Ishikawa (cell line): Measurements from ENCODE around the gene LPP.

ENCODE experiments used
- CEBPB ChIP-seq: IDR thresholded peaks from 2 replicates; pipeline ENCODE4 v1.6.1; 2012
- CREB1 ChIP-seq: IDR thresholded peaks from 2 replicates; pipeline ENCODE4 v1.6.1; 2012; ENCODE audit warnings: low read depth
- EGR1 ChIP-seq: IDR thresholded peaks from 2 replicates; pipeline ENCODE4 v1.6.1; 2012
- EP300 ChIP-seq: IDR thresholded peaks from 2 replicates; pipeline ENCODE4 v1.6.1; 2012; ENCODE audit warnings: borderline replicate concordance
- FOXM1 ChIP-seq: IDR thresholded peaks from 2 replicates; pipeline ENCODE4 v1.6.1; 2012; ENCODE audit warnings: low read depth, borderline replicate concordance
- MAX ChIP-seq: IDR thresholded peaks from 2 replicates; pipeline ENCODE4 v1.6.1; 2012
- NFIC ChIP-seq: IDR thresholded peaks from 2 replicates; pipeline ENCODE4 v1.6.1; 2012
- RAD21 ChIP-seq: IDR thresholded peaks from 2 replicates; pipeline ENCODE4 v1.6.1; 2012; ENCODE audit warnings: low read depth
- REST ChIP-seq: IDR thresholded peaks from 2 replicates; pipeline ENCODE4 v1.6.1; 2012; ENCODE audit warnings: low read depth, mild to moderate bottlenecking
- TAF1 ChIP-seq: IDR thresholded peaks from 2 replicates; pipeline ENCODE4 v1.6.1; 2012; ENCODE audit warnings: low read depth, mild to moderate bottlenecking
- TCF12 ChIP-seq: IDR thresholded peaks from 2 replicates; pipeline ENCODE4 v1.6.1; 2012; ENCODE audit warnings: low read depth
- TEAD4 ChIP-seq: IDR thresholded peaks from 2 replicates; pipeline ENCODE4 v1.6.1; 2012
- USF1 ChIP-seq: IDR thresholded peaks from 2 replicates; pipeline ENCODE4 v1.6.1; 2012
- YY1 ChIP-seq: IDR thresholded peaks from 2 replicates; pipeline ENCODE4 v1.6.1; 2012; ENCODE audit warnings: low read depth
- ZBTB7A ChIP-seq: IDR thresholded peaks from 2 replicates; pipeline ENCODE4 v1.6.1; 2012; ENCODE audit warnings: low read depth

The LPP gene

GRCh38 chr3:188899881-188900280, 745.9 kb downstream of the LPP start:
- TF ChIP-seq EP300 (no peak), YY1 (no peak), FOXM1 (no peak), TCF12 (no peak), CEBPB (no peak), MAX (no peak), ZBTB7A (no peak), TEAD4 (no peak), NFIC (no peak), USF1 (no peak), REST (no peak), EGR1 (no peak), RAD21 (no peak), TAF1 (no peak), CREB1 (no peak)

GRCh38 chr3:188900421-188900951, 746.5 kb downstream of the LPP start:
- TF ChIP-seq YY1 (no peak), EP300 (peak; percentile 67; the same call in 1 of the 2 replicates), NFIC (peak; percentile 81), FOXM1 (0 out of 2 replicates have a peak, but pooled peaks have one; percentile 47)

GRCh38 chr3:188901126-188901525, 747.2 kb downstream of the LPP start:
- TF ChIP-seq TAF1 (no peak), EP300 (no peak), MAX (no peak), USF1 (no peak), REST (no peak), FOXM1 (no peak), EGR1 (no peak), RAD21 (no peak), TCF12 (no peak), YY1 (no peak), TEAD4 (no peak), CREB1 (no peak), ZBTB7A (no peak), NFIC (no peak), CEBPB (no peak)

- TF ChIP-seq TEAD4 (no peak), CEBPB (no peak), RAD21 (no peak), EP300 (no peak), YY1 (no peak), EGR1 (no peak), ZBTB7A (no peak), MAX (no peak), TCF12 (no peak), CREB1 (no peak), NFIC (no peak), REST (no peak), USF1 (no peak)
These were observed 747.8 kb downstream of the LPP start for GRCh38 chr3:188901671-188902287.
